Progenitor cell of endocrine pancreas (in vitro differentiated cells): ENCODE data around the gene ITPR2. TPM values are rescaled to one million over a fixed set of nuclear protein-coding genes. Genes with fewer than 3 reads are reported as not detected.

Experiments used
- DNase-seq: peaks from one replicate; pipeline ENCODE4 v3.0.0; 2021; ENCODE audit warnings: low spot score; ENCODE audit not compliant: unreplicated experiment
- H3K27ac Mint-ChIP-seq: 2 replicates; pipeline ENCODE4 v1.8.0; 2021; ENCODE audit warnings: mild to moderate bottlenecking, moderate library complexity, mixed read lengths
- H3K27me3 Mint-ChIP-seq: 2 replicates; pipeline ENCODE4 v1.8.0; 2021; ENCODE audit warnings: mixed read lengths
- H3K36me3 Mint-ChIP-seq: 2 replicates; pipeline ENCODE4 v1.8.0; 2022; ENCODE audit warnings: mixed read lengths; ENCODE audit not compliant: insufficient read depth
- H3K4me1 Mint-ChIP-seq: 2 replicates; pipeline ENCODE4 v1.8.0; 2021; ENCODE audit warnings: low read depth, mixed read lengths
- H3K4me3 Mint-ChIP-seq: 2 replicates; pipeline ENCODE4 v1.8.0; 2021; ENCODE audit warnings: low read depth, mild to moderate bottlenecking, moderate library complexity, mixed read lengths
- H3K9me3 Mint-ChIP-seq: 2 replicates; pipeline ENCODE4 v1.8.0; 2021; ENCODE audit warnings: low read depth, mixed read lengths
- total RNA-seq: library from RNA; stranded (reverse); gene quantifications from 2 replicates; pipeline ENCODE4 v1.2.1, GENCODE V29; 2021
- TF ChIP-seq, protein P1 (sequence below): fragments of 200-600 bp; sonication (generic); IDR thresholded peaks from one replicate; pipeline ENCODE4 v1.5.0; 2021; ENCODE audit warnings: antibody characterized with exemption, mild to moderate bottlenecking; ENCODE audit not compliant: unreplicated experiment

Gene ITPR2
- total RNA-seq, 1 donor from 2014 or later = 72.4 TPM

DNA sequence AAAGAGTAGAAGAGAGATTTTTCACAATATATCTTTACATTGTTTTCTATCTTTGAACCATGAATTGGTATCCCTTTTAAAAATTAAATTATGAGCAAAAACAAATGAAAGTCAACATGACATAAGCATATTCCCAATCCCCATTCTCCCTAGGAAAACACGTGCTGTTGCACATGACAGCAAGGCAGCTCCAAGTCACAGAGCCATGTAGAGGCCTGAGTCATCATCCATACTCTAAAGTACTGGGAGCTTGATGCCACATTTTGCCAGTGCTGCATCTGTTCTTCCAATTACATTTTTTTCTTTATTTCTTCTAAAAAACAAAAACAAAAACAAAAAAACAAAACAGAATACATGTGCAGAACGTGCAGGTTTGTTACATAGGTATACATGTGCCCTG is 115.2 kb downstream of the ITPR2 start:
- no peak overlapping the region for H3K27ac Mint-ChIP-seq
- DNase-seq = no peak
- no peaks in the 10 kb centered on the region for H3K9me3 Mint-ChIP-seq
- no peak overlapping the region for H3K4me3 Mint-ChIP-seq
- H3K27me3 Mint-ChIP-seq = no peaks in the 10 kb centered on the region
- no peaks in the 10 kb centered on the region for H3K4me1 Mint-ChIP-seq
- H3K36me3 Mint-ChIP-seq = peaks cover 7% of the 10 kb centered on the region
- TF ChIP-seq, protein P1, sequence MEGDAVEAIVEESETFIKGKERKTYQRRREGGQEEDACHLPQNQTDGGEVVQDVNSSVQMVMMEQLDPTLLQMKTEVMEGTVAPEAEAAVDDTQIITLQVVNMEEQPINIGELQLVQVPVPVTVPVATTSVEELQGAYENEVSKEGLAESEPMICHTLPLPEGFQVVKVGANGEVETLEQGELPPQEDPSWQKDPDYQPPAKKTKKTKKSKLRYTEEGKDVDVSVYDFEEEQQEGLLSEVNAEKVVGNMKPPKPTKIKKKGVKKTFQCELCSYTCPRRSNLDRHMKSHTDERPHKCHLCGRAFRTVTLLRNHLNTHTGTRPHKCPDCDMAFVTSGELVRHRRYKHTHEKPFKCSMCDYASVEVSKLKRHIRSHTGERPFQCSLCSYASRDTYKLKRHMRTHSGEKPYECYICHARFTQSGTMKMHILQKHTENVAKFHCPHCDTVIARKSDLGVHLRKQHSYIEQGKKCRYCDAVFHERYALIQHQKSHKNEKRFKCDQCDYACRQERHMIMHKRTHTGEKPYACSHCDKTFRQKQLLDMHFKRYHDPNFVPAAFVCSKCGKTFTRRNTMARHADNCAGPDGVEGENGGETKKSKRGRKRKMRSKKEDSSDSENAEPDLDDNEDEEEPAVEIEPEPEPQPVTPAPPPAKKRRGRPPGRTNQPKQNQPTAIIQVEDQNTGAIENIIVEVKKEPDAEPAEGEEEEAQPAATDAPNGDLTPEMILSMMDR = no peak

DNA sequence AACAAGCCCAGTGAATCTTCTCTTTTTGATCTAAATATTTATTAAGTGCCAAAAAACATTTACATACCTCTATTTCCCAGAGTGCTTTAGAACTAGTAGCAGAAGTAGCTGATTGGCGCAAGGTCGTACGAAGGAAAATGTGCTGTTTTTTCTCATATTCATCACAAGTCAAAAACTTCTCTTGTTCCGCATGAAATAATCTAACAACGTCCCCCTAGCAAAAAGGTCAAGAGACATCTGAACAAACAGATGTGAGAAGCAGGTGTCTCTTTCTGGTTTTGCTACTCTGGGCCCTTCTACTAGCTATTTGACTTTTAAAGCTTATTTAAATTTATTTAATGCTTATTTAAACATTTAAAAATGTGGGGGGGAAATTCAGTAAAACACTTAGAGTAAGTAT is 117.8 kb downstream of the ITPR2 start:
- Mint-ChIP-seq H3K27ac (no peak overlapping the region), H3K9me3 (no peaks in the 10 kb centered on the region), H3K4me1 (no peaks in the 10 kb centered on the region), H3K36me3 (peaks cover 7% of the 10 kb centered on the region), H3K27me3 (no peaks in the 10 kb centered on the region), H3K4me3 (no peak overlapping the region)
- TF ChIP-seq, protein P1 = no peak
- DNase-seq = no peak

DNA sequence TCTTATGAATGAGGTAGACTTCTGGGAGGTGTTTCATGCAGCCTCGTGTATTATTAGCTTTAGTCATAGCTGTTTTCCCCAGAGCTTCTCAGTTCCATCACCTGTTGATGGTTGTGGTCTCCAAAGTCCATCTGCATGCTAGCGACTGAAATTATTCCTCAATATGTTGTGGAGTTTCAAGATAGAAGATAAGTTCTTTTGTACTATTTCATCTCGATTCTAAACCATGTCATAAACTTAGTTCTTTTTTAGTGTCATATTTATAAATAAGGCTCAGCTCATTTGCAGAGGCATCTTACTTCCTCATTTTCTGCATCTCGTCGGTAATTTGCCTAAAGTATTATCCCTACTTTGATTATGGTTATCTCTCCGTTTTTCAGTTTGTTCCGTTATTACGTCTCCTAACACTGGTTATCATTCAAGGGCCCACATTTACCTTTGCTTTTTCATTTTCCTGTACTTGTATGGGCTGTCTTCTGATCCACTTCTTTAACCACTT is 119.1 kb downstream of the ITPR2 start:
- DNase-seq = no peak
- Mint-ChIP-seq H3K4me3 (no peak overlapping the region), H3K27me3 (no peaks in the 10 kb centered on the region), H3K27ac (no peak overlapping the region), H3K4me1 (no peaks in the 10 kb centered on the region), H3K36me3 (peaks cover 7% of the 10 kb centered on the region), H3K9me3 (no peaks in the 10 kb centered on the region)
- TF ChIP-seq, protein P1 = no peak

DNA sequence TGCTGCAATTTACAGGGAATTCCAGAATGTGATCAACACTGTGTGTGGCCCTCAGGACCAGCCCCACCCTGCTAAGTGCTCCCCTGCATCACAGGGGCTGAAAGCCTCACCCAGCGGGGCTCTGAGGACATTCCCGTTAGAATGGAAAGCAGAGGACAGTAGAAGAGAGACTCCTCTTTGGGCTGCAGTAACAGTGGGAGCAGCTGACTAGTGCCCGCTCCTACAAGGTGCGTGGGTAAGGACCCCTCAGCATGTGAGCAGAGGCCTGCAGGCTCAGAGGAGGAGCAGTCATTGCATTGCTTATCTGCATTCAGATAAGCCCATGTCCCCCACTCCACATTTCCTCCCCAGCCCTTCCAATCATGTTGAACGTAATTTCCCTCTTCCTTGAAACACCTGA is 120.1 kb downstream of the ITPR2 start:
- DNase-seq = no peak
- Mint-ChIP-seq H3K4me3 (no peak overlapping the region), H3K27ac (no peak overlapping the region), H3K36me3 (peaks cover 12% of the 10 kb centered on the region), H3K9me3 (peaks cover 6% of the 10 kb centered on the region), H3K4me1 (no peaks in the 10 kb centered on the region), H3K27me3 (no peaks in the 10 kb centered on the region)
- TF ChIP-seq, protein P1 = no peak

DNA sequence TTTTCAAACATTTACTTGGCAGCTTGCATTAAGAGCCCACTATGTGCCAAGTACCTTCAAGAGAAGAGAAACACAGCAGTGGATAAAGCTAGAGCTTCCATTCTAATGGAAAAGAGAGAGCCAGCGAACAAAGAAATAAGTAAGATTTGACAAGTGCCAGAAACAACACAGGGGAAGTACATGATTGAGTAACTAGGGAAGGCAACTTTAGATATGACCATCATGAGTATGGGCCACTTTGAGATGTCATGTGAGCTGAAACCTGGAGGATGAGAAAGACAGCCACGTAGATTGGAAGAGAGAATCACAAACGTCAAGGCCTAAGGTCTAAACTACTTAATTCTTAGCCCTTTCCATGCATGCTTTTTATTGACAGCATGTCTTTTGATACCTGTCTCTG is 121.4 kb downstream of the ITPR2 start:
- DNase-seq = no peak
- Mint-ChIP-seq H3K4me1 (no peaks in the 10 kb centered on the region), H3K9me3 (peaks cover 6% of the 10 kb centered on the region), H3K4me3 (no peak overlapping the region), H3K27ac (no peak overlapping the region), H3K27me3 (no peaks in the 10 kb centered on the region), H3K36me3 (peaks cover 13% of the 10 kb centered on the region)
- TF ChIP-seq, protein P1 = no peak
